ENCODE data around the gene MARCHF9. TPM values are rescaled to one million over a fixed set of nuclear protein-coding genes. Genes with fewer than 3 reads are reported as not detected.

Gene MARCHF9
- total and polyA plus RNA-seq, 2 donors (not counting 1 experiment from before 2014, with no cell fraction given), result 3.8 to 4.8 TPM

DNA sequence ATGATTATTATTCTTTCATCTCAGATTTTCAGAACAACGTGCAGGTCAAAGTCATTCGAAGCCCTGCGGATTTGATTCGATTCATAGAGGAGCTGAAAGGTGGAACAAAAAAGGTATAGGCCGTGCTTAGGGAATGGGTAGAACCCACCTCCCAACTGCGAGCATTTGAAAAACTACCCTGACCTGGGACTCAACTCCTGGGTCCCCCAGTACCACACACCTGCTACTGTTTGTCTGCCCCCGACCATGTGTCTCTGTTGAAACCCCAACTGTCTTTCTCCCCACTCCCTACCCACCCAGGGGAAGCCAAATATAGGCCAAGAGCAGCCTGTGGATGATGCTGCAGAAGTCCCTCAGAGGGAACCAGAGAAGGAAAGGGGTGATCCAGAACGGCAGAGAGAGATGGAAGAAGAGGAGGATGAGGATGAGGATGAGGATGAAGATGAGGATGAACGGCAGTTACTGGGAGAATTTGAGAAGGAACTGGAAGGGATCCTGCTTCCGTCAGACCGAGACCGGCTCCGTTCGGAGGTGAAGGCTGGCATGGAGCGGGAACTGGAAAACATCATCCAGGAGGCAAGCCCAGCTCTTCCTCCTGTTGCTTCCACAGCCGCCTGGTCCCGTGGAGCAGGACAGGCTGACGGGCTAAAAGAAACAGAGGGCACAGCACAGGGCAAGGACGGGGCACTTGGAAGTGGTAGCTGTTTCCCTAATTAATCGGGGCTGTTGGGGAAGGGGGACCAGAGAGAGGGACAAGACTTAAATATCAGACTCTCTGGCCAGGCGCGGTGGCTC lies 36.9 kb upstream of the MARCHF9 start:
- H3K9me3 ChIP-seq (ENCODE audit: control insufficient read depth, insufficient read depth, low read depth, low read length), result no peaks in the 10 kb centered on the region
- TF ChIP-seq, protein P1, sequence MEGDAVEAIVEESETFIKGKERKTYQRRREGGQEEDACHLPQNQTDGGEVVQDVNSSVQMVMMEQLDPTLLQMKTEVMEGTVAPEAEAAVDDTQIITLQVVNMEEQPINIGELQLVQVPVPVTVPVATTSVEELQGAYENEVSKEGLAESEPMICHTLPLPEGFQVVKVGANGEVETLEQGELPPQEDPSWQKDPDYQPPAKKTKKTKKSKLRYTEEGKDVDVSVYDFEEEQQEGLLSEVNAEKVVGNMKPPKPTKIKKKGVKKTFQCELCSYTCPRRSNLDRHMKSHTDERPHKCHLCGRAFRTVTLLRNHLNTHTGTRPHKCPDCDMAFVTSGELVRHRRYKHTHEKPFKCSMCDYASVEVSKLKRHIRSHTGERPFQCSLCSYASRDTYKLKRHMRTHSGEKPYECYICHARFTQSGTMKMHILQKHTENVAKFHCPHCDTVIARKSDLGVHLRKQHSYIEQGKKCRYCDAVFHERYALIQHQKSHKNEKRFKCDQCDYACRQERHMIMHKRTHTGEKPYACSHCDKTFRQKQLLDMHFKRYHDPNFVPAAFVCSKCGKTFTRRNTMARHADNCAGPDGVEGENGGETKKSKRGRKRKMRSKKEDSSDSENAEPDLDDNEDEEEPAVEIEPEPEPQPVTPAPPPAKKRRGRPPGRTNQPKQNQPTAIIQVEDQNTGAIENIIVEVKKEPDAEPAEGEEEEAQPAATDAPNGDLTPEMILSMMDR (conservative IDR thresholded peaks at IDR 0.05 in 1 of 2, IDR thresholded peaks at IDR 0.05 in 1 of 2; ENCODE audit: low read depth in 1 of 2, low read length in 2 of 2), result no peak
- TF ChIP-seq EZH2 (IDR thresholded peaks at IDR 0.05; ENCODE audit: low read length, missing control alignments), result no peak
- DNase-seq (ENCODE audit: low read depth in 2 of 2), result no peak
- no peak overlapping the region for H3K4me2 ChIP-seq (ENCODE audit: extremely low read depth, insufficient read depth, low read length)
- H3K36me3 ChIP-seq (ENCODE audit: control insufficient read depth, insufficient read depth, low read length), result peaks cover 15% of the 10 kb centered on the region
- H3K27me3 ChIP-seq (ENCODE audit: control insufficient read depth, insufficient read depth, low read length), result no peaks in the 10 kb centered on the region
- no peaks in the 10 kb centered on the region for H3K4me1 ChIP-seq (ENCODE audit: control insufficient read depth, extremely low read depth, insufficient read depth, low read length)
- no peak overlapping the region for H2AFZ ChIP-seq (ENCODE audit: low read length)
- no peak overlapping the region for H3K4me3 ChIP-seq (replicated peaks in 1 of 4; ENCODE audit: control extremely low read depth in 1 of 4, insufficient read depth in 1 of 4, low read depth in 3 of 4, low read length in 4 of 4)
- H3K9ac ChIP-seq (ENCODE audit: insufficient read depth, low read length), result no peak overlapping the region
- H4K20me1 ChIP-seq (ENCODE audit: control insufficient read depth, extremely low read depth, insufficient read depth, low read length), result no peaks in the 10 kb centered on the region
- H3K27ac ChIP-seq (ENCODE audit: insufficient read depth, low read length), result no peak overlapping the region
- no peaks in the 10 kb centered on the region for H3K79me2 ChIP-seq (ENCODE audit: control insufficient read depth, insufficient read depth, low read length)

DNA sequence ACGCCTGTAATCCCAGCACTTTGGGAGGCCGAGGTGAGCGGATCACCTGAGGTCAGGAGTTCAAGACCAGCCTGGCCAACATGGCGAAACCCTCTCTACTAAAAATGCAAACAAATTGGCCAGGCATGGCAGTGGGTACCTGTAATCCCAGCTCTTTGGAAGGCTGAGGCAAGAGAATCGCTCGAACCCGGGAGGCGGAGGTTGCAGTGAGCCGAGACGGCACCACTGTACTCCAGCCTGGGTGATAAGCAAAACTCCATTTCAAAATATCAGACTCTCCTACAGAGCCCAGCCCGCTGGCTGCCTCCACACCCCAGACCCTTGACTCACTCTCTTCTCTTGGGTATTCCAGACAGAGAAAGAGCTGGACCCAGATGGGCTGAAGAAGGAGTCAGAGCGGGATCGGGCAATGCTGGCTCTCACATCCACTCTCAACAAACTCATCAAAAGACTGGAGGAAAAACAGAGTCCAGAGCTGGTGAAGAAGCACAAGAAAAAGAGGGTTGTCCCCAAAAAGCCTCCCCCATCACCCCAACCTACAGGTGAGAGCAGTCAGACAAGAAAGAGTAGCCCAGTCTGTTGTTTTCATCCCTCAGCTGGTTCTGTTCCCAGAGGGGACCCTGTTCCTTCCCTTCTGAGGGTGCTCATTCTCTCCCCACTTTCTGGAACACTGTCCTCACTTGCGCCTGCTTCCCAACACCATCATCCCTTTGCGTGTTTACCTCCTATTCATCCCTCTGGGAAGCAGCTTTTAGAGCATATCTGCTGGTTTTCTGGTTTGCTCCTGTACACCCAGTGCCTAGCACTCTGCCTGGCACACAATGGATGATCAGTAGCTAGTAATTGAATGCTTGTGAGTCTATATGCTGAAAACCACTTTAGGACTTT lies 36.0 kb upstream of the MARCHF9 start:
- H2AFZ ChIP-seq (ENCODE audit: low read length), result no peak overlapping the region
- H3K9me3 ChIP-seq (ENCODE audit: control insufficient read depth, insufficient read depth, low read depth, low read length), result no peaks in the 10 kb centered on the region
- DNase-seq (ENCODE audit: low read depth in 2 of 2), result no peak
- H3K36me3 ChIP-seq (ENCODE audit: control insufficient read depth, insufficient read depth, low read length), result peaks cover 15% of the 10 kb centered on the region
- no peaks in the 10 kb centered on the region for H3K4me1 ChIP-seq (ENCODE audit: control insufficient read depth, extremely low read depth, insufficient read depth, low read length)
- no peak overlapping the region for H3K4me3 ChIP-seq (replicated peaks in 1 of 4; ENCODE audit: control extremely low read depth in 1 of 4, insufficient read depth in 1 of 4, low read depth in 3 of 4, low read length in 4 of 4)
- no peaks in the 10 kb centered on the region for H4K20me1 ChIP-seq (ENCODE audit: control insufficient read depth, extremely low read depth, insufficient read depth, low read length)
- H3K27ac ChIP-seq (ENCODE audit: insufficient read depth, low read length), result no peak overlapping the region
- TF ChIP-seq, protein P1 (conservative IDR thresholded peaks at IDR 0.05 in 1 of 2, IDR thresholded peaks at IDR 0.05 in 1 of 2; ENCODE audit: low read depth in 1 of 2, low read length in 2 of 2), result no peak
- no peak for TF ChIP-seq EZH2 (IDR thresholded peaks at IDR 0.05; ENCODE audit: low read length, missing control alignments)
- H3K79me2 ChIP-seq (ENCODE audit: control insufficient read depth, insufficient read depth, low read length), result no peaks in the 10 kb centered on the region
- H3K9ac ChIP-seq (ENCODE audit: insufficient read depth, low read length), result no peak overlapping the region
- H3K4me2 ChIP-seq (ENCODE audit: extremely low read depth, insufficient read depth, low read length), result no peak overlapping the region
- no peaks in the 10 kb centered on the region for H3K27me3 ChIP-seq (ENCODE audit: control insufficient read depth, insufficient read depth, low read length)

Measured in fibroblast of lung (primary cell).